ENCODE results near the gene DDX19B.
"Not testable (repeated sequence)": the region's sequence is repeated elsewhere in the genome, so short reads cannot be mapped to it uniquely, and the experiment has no call there.

- TF ChIP-seq, protein P1, sequence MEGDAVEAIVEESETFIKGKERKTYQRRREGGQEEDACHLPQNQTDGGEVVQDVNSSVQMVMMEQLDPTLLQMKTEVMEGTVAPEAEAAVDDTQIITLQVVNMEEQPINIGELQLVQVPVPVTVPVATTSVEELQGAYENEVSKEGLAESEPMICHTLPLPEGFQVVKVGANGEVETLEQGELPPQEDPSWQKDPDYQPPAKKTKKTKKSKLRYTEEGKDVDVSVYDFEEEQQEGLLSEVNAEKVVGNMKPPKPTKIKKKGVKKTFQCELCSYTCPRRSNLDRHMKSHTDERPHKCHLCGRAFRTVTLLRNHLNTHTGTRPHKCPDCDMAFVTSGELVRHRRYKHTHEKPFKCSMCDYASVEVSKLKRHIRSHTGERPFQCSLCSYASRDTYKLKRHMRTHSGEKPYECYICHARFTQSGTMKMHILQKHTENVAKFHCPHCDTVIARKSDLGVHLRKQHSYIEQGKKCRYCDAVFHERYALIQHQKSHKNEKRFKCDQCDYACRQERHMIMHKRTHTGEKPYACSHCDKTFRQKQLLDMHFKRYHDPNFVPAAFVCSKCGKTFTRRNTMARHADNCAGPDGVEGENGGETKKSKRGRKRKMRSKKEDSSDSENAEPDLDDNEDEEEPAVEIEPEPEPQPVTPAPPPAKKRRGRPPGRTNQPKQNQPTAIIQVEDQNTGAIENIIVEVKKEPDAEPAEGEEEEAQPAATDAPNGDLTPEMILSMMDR (IDR thresholded peaks at IDR 0.05; ENCODE audit: insufficient read depth, low read depth, low read length) = not testable (repeated sequence)
- TF ChIP-seq EZH2 (IDR thresholded peaks at IDR 0.05; ENCODE audit: insufficient read depth, low read length) = not testable (repeated sequence)
These were observed 39.1 kb upstream of the DDX19B start for GRCh38 chr16:70259903-70260302.

All from astrocyte (in vitro differentiated cells and primary cell).